ENCODE measurements around the gene HOMER2.

- no peak for TF ChIP-seq CTCF (conservative IDR thresholded peaks at IDR 0.05; ENCODE audit: low read depth, low read length)
- no peak for TF ChIP-seq USF2 (IDR thresholded peaks at IDR 0.05; ENCODE audit: low read depth, low read length)
- no peak for TF ChIP-seq MAZ (IDR thresholded peaks at IDR 0.05; ENCODE audit: borderline replicate concordance, low read depth, low read length)
- peak; percentile 64 for TF ChIP-seq CEBPB (IDR thresholded peaks at IDR 0.05; ENCODE audit: low read depth, low read length)
- no peak for TF ChIP-seq POLR2A (IDR thresholded peaks at IDR 0.05; ENCODE audit: low read depth, low read length)
- TF ChIP-seq MAFK (IDR thresholded peaks at IDR 0.05; ENCODE audit: low read depth, low read length) = no peak
- TF ChIP-seq RFX5 (IDR thresholded peaks at IDR 0.05; ENCODE audit: low read depth, low read length) = no peak
- no peak for TF ChIP-seq SMC3 (IDR thresholded peaks at IDR 0.05; ENCODE audit: low read depth, low read length)
- peak; percentile 73; the same call in 1 of the 2 replicates for TF ChIP-seq BHLHE40 (IDR thresholded peaks at IDR 0.05; ENCODE audit: low read depth, low read length)
Measured at GRCh38 chr15:82832601-82833361, 119.7 kb downstream of the HOMER2 start.
